HG03280 (cell line): ENCODE data around the gene ISCU.
"Not testable (repeated sequence)": the region's sequence is repeated elsewhere in the genome, so short reads cannot be mapped to it uniquely, and the experiment has no call there.

Source experiments
- ATAC-seq: cut with Tn5 transposase; IDR thresholded peaks from one replicate; pipeline ENCODE4 v1.9.1; 2021; ENCODE audit warnings: mild to moderate bottlenecking, moderate library complexity; ENCODE audit not compliant: unreplicated experiment

Gene ISCU

DNA sequence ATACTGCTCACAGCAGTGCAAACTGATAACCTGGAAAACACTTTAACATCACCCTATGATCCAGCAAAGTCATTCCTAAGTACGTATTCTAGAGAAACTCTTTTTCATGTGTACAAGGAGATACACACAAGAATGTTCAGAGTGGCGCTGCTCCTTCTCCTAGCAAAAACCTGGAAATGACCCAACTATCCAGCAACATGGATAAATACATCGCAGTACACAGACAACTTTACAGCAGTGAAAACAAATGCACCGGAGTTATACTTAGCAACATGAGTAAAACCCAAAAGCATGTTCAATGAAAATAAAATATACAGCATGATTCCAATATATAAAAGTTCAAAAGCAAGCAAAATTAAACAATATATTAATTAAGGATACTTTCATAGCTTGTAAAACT is 20.1 kb upstream of the ISCU start:
- no peak for ATAC-seq

DNA sequence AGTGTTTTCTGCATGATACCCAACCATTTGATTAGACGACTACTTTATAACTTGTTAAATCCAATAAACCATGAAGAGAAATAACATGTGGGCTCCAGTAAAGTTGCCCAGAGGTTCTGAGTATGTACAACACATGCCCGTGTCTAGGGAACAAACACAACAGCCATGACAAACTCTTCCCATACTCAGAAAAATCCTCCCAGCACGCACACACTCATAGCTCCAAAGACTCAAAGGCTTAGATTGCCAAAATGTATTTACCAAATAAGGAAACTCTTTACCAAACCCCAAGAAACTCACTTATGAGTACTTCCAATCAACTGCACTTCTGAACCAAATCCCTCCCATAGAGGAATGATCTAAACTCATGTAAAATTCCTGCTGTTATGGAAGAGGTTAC is 18.7 kb upstream of the ISCU start:
- ATAC-seq = no peak

DNA sequence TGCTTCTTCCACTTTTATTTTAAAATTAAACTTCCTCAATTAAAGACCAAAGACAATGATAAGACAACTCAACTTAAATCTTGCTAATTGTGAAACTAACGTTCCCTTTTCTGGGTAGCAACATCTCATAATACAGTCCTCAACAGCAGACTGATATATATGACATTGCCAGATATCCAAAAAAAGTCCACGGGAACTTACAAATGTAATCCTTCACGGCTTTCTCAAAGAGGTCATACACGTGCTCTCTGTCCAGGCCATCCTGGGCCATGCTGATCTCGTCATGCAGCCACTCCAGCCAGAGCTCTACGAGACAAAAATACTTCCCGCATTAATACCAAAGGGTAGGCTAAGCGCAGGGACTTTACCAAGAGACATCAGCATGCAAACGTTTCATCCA is 14.7 kb upstream of the ISCU start:
- ATAC-seq = no peak

DNA sequence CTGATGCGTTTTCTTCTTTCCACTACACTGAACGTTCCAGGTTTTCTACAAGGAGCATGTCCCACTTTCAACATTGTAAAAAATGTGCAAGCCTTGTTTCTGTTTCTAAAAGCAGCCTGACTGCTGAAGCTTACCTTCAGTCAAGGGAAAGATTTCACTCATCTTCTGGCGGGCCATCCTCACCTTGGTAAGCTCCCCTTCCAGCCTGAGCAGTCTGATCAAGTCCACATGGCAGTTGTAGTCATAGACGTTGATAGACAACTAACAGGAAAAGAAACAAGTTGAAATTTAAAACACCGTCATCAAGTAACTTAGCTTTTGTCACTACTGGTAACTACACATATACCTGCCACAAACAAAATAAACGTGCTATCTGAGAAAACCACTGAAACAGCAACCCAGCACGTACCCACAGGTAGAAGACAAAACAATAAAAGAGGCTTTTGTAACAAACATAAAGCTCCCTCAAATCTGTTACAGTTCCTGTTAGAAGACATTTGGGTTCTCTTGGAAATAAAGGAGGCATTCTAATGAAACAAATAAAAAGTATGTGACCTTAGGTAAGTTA is 13.4 kb upstream of the ISCU start:
- ATAC-seq = peak; percentile 49

DNA sequence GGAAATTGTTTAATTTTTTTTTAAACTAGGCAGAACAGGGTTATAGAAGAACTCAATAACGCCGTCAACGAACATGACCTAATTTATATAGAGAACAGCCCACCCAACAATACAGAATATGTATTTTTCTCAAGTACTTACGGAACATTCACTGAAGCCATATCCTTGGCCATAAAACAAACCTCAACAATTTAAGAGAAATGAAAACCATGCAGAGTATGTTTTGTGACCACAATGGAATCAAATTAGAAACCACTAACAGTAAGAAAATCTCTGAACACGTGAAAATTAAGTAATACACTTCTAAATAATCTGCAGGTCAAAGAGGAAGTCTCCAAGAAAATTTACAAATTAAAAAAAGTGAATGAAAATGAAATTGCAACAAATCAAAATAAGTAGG is 10.9 kb upstream of the ISCU start:
- ATAC-seq = no peak

DNA sequence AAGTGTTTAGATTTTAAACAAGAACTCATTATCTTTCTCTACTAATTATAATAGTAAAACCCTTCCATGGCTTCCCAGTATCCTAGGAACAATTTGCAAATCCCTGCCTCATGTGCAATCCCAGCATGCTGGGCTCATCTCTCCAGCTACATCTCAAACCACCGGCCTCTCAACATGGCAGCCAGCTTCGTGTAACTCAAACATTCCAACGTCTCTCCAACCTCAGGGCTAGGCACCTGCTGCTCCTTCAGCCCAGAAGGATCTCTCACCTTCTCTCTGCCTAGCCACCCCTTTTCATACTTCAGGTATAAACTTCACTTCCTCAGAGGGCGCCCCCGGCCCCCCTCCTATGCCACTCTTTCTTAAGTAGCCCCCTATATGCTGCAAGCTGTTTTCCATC is 8.6 kb upstream of the ISCU start:
- no peak for ATAC-seq

DNA sequence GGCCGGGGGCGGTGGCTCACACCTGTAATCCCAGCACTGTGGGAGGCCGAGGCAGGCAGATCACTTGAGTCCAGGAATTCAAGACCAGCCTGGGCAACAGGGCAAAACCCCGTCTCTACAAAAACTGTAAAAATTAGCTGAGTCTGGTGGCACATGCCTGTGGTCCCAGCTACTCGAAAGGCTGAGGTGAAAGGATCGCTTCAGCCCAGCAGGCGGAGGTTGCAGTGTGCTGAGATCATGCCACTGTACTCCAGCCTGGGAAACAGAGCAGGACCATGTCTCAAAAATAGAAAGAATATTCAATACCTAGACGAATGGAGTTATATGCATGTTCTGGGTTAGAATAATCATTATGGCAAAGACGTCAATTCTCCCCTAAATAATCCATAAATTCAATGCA is 7.0 kb upstream of the ISCU start:
- ATAC-seq = not testable (repeated sequence)

DNA sequence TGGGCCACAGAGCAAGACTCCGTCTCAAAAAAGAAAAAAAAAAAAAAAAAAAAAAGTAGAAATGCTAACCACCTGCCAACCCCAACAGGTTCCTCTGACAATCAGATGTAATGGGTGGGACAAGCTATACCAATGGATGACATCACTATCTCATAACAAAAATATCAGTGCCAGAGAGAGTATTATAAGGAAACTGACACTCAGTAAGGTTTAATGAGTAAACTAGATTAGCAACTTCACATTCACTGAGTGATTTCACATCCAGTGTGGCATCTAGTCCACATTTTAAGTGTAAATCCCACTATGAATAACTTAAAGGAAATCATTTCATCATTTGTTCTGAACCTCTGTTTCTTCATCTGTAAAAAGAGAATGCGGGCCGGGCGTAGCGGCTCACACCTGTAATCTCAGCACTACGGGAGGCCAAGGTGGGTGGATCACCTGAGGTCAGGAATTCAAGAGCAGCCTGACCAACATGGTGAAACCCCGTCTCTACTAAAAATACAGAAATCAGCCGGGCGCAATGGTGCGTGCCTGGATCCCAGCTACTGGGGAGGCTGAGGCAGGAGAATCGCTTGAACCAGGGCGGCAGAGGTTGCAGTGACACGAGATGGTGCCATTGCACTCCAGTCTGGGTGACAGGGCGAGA is 3.3 kb upstream of the ISCU start:
- ATAC-seq = no peak

DNA sequence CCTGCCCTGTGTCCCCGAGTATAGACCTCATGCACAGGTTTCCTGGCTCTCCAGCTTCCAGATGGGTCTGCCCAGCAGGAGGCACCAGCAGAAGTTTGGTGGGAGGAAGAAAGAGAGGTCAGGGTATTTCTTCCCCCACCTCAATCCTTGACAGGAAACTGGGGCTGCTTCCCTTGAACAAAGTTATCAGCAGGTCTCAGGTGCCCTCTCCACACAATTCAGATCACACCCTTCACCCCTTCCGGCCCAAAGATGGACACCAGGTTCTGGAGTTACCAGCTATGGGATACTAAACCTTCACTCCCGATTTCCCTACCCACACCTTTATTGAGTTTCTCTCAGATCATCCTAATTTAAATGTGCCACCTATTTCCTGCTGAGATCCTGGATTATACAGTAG is 2.6 kb upstream of the ISCU start:
- no peak for ATAC-seq

DNA sequence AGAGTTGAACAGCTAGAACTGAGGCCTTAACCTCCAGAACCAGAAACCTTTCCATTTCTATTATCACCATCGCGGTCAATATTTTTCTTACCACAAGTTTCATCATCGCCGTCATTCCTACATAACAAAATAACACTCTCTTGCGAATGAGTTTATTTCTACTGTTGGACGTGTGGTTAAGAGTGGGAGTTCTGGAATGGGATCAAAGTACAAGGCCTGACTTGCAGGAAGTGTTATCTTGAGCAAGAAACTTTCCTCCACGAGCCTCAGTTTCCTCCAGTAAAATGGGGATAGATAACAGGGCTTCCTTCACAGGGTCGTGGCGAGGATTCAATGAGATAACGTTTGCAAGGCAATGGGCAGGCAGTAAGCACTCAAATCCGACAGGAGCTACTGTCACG is 2.1 kb upstream of the ISCU start:
- no peak for ATAC-seq

DNA sequence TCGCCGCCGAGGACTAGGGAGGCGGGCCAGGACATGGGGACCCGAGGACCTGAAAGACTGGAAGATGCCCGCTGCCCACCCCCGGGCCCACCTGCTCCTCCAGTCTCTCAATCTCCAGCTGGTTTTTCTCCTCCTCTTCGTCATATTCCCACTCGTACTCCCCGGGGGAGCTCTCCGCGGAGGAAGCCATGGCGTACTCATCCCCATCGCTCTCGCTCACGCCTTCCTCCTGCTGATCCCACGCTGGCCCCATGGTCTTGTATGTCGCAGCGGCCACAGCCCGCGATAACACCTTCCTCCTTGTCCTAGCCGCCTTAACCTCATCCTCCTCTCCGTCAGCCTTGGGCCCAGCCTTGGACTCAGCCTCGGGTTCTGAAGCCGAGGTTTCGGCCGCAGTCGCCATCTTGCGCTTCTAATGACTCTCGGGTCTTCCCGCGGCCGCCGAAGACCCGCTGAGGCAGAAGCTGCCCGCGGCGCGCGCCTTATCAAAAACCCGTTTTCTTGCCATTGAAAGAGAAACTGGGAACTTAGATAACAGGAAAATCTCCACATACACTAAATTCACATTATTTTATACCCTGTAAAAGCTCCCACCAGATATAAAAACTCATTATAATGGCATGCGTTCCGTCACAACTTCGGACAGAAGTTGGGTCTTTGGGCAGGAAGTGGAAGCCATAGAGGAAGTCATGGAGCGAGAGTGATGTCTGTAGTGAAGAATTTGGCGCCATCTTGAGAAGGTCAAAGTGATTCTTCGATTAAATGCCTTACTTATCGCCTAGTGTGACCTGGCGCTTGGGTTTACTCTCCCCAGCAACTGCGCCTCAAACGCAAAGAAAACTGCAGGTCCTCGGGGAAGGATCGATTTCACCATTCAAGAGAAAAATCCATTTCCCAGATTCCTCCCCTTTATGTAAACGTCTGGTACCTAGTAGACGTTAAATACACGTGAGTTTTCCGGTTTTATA is 1.4 kb upstream of the ISCU start, which contains the start of gene SART3:
Gene SART3 (minus strand): TSS at position 422 of the 968 bp plus-strand sequence. CDS start 19 bp downstream, at position 403.
- ATAC-seq = peak; percentile 37

DNA sequence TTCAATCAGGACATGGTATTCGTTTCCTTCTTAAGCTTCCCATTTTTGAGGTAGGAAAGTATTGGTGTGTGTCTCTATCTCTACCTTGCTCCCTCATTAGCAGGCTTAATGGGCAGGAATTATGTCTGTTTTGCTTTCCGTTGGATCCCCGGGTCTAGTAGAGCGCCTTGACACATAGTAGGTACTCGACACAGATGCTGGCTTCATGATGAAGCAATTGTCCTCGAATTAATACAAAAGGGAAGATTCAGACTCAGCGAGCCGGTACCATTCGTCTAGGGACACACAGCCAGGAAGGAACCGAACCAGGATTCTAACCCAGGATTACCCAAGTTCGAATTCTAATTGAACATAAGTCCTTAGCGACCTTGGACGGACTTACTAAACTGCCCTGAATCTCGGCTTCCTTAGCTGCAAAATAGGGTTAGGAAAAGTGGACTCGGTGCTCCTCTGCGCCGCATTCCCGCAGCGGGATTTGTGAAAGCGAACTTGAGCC is 496 bp upstream of the ISCU start:
- ATAC-seq = no peak

DNA sequence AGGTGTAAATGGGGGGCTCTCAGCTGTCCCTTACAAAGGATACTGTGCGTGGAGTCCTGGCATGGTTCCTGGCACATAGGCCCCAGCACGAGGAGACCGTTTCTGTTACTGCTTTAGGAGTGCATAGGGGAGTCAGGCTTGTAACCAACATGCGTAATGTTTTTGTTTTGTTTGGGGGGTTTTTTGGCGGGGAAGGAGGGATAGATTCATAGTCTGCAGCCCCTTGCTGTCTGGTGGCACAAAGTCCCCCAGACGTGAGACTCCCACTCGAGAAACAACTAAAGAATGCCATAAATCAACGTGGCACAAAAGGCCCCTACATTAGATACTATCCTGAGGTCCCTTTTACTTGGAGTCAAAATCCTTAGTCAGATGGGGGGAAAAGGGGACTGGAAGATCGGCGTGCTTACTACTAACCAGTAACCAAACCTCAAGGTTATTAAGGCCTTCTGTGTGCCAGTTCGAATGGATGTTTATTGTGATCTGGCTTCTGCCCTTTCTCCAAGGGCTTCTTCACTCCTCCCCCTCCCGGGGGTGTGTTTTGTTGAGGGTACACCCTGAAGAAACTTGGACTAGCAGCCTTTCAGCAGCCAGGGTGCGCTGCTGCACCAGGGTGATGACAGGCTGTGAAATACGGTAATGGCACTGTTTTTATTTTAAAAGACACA is 874 bp downstream of the ISCU start:
- ATAC-seq = peak; percentile 43

DNA sequence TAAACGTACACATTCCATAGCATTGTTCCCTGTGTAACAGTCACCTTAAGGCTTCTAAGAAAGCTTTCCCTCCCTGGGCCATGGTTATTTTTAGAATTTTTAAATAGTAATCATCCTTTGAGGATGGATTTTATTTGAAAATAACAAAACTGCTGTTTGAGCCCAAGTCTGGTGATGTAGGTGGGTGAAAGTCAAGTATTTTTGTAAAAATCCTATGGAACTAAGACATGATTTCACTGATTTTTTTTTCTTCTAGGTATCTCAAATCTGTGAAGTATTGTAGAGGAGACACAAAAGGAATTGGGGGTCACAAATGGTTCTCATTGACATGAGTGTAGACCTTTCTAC is 1.4 kb downstream of the ISCU start:
- ATAC-seq = no peak

DNA sequence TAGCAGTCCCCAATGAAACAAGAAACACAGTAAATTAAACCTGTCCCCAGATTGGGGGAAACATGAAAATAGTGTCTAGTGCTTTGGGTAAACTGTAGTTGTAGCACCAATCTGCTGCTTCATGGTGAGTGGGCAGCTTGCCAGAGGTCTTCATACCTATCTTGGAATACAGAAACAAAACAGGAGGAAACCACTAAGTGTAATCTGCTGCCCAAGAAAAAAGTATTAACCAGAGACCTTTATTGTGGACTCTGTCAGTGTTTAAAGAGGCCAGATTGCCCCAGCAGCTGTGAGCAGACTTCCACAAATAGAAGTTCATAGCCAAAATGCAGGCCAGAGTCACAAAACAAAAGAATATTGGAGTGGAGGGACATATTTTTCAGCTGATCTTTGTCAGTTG is 2.3 kb downstream of the ISCU start:
- ATAC-seq = no peak

DNA sequence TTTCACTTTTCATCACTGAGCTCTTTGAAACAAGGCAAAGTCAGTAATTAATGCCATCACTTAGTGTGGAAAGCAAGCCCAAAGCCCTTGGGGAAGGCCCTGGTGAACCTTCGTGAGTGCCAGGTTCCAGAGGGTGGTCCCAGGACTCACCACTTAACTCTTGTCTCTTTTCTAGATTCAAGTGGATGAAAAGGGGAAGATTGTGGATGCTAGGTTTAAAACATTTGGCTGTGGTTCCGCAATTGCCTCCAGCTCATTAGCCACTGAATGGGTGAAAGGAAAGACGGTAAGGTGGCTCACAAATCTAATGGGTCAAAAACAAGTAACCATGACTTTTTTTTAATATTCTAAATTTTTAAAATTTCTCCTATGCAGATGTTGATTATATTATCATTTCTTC is 2.8 kb downstream of the ISCU start:
- no peak for ATAC-seq

DNA sequence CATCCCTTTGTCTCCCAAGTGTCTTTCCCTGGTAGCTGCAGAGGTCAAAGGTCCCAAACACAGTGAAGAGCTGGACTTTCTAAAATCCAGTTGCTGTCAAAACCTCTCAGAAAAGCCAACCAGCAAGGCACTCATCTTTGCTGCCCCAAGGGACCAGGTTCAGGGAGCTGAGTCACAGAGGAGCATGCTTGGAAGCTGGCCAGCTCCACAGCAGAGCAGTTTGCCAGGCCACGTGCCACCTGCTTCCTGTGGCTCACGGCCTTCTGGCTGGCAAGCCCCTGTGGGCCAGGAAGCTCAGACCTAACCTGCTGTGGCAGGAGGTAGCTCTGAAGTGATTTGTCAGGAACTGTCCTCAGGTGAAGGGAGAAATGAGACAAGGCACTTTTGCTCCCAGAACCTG is 3.6 kb downstream of the ISCU start:
- ATAC-seq = no peak

DNA sequence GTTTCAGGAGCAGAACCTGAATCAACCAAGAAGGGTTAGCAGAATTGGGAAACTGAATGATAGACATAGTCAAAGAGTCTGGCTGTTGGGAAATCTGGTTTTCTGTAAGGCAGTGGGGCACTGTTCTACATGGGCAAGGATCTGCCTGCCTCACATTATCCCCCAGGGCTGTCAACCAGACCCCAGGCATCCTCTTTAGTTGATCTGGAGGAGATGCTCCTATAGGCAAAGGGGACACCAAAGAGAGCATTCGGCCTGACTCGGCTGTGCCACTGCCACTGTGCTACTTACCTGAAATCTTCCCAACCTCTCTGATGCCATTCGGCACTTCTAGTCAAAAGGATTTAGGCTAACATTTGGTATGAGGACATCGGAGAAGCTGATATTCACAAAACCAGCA is 4.1 kb downstream of the ISCU start:
- no peak for ATAC-seq

DNA sequence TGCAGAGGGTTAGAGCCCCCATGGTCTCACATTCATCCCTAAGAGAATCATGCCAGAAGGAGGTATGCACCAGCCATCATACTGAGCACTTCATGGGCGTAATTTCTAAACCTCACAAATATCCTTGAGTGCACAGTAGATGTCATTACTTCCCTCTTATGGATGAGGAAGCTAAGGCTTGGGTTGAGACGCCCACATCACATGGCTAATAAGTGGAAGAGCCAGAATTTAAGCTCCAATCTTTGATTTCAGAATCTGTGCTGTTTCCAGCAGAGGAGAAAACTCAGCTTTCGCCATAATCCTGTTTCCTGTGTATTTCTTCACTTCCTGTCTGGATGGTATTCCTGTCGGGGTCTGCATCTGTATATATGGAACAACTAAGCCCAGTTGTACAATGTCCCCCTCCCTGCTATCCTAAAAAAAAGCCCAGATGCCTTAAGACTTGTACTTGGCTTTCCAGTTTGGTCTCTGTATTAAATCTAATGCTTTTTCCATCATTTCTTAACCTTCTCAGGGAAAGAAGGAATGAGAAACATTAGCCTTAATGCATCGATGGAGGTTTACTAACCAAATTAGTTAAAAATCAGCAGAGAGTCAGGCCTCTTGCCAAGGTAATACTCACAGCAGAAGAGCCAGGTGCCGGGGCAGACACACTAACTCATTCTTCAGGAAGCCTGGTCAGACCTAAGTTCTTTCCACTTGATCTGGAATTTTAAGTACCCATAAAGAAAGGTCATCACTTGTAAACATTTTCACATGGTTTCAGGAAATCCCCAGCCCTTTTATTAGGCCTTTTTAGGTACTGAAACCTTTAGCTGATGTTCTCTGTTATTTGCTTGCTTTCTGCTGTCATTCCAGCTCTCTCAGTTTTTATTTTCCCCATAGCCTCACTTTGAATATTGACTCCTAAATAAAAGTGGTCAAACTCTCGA is 5.3 kb downstream of the ISCU start:
- ATAC-seq = no peak
